NCI-H187 (cell line): ENCODE measurements around the gene CABP7.
A peak's percentile ranks its signal among the peaks of the same experiment; 100 is the strongest.
"Not testable (repeated sequence)": the region's sequence is repeated elsewhere in the genome, so short reads cannot be mapped to it uniquely, and the experiment has no call there.

Experiments used
- DNase-seq, 2 experiments: peaks; one replicate each; lab custom pipeline; 2025; lab: John Stamatoyannopoulos, UW

The CABP7 gene

DNA sequence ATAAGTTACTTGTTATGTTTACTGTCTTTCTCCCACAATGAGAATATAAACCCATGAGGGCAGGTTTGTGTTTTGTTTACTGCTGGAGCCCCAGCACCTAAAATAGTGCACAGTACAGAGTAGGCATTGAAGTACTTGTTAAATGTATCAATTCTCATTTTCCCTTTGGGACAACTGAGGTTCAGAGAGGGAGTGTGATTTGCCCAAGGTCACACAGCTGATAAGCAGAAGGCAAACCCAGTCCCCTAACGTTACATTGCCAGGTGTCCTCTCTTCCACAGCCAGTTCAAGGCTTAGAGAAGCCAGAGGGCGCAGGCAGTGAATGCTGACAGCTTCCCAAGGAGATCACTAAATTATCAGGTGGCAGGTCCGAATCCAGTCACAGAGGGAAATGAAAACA is 30.2 kb downstream of the CABP7 start:
- DNase-seq: no peak

DNA sequence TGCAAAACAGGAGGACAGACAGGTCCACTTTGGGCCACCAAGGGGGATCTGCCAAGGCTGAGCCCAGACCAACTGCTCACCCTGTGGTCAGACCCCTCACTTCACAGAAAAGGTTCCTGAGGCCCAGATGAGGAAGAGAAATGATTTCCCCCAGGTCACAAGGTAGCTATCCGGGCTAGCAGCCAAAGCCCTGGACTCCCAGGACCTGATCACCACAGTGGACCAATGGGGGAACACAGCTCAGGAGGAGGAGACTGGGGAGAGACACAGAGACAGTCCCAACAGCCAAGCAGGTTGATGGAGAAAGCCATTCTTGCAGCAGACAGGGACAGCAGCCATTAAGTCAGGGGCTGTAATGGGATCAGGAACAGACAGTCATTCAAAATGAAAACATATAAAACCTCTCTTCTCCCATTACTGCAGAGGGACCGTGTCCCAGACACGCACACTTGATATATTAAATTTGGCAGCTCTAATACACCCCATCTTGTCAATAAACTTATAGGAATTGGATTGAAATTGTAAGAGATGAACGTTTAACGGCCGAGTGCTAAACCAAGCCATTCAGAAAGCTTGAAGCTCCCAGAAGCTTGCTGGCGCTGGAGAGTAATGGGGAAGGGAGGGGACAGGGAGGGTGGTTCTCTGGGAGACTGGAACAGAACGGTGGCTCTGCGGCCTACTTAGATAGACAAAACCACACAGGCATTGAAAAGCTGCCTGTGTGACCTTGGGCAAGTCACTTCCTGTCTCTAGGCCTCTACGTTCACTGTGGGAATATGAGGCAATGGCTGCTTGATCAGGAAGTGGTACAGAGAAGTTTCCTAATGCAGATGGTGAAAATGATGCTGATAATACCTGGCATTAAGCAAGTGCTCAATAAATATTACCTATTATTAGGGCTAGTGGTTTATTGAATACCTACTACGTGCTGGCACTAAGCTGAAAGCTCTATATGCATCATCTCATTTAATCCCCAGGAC is 31.0 kb downstream of the CABP7 start:
- DNase-seq: no peak

DNA sequence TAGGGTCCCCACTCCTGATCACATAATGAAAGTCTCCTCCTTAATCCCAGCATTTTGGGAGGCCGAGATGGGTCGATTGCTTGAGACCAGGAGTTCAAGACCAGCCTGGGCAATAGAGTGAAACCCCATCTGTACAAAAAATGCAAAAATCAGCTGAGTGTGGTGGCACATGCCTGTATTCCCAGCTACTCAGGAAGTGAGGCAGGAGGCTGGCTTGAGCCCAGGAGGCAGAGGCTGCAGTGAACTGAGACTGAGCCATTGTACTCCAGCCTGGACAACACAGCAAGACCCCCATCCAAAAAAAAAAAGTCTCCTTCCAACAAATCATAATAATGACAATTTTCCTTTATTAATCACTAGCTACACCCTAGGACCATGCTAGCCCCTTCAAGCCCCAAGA is 31.9 kb downstream of the CABP7 start:
- DNase-seq: no peak

DNA sequence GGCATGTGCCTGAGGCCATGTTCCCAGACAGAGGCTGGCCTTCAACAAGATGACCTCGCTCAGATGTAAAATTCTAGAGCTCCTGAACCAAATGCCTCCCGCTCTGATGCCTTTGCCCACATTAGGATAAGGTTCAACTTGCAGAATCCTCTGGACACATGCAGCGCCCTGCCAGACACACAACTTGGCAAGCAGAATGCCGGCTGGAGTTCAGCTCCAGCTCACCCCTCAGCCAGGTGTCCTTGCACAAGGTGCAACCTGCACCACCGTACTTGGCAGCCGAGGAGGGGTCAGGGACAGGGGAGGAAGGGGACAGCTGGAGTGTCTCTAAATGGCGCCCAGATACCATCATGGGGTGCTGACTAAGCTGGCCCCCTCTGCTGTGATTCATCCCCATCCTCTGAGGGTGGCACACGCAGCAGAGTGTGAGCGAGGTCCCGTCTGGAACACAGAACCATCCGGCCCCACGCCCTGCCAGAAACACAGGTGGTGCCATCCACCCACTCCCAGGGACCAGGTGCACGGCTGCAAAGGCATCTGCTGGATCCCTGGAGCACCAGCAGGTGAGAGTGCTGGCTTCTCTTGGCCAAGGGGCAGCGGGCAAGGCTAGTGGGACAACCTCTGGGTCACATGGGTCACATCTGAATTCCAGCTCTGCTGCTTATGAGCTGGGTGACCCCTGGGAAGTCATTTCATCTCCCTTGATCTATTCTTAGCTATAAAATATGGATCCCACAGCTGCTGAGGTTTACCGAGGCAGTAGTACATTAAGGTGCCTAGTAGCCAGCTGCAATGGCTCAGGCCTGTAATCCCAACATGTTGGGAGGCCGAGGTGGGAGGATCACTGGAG is 34.2 kb downstream of the CABP7 start:
- no peak for DNase-seq

DNA sequence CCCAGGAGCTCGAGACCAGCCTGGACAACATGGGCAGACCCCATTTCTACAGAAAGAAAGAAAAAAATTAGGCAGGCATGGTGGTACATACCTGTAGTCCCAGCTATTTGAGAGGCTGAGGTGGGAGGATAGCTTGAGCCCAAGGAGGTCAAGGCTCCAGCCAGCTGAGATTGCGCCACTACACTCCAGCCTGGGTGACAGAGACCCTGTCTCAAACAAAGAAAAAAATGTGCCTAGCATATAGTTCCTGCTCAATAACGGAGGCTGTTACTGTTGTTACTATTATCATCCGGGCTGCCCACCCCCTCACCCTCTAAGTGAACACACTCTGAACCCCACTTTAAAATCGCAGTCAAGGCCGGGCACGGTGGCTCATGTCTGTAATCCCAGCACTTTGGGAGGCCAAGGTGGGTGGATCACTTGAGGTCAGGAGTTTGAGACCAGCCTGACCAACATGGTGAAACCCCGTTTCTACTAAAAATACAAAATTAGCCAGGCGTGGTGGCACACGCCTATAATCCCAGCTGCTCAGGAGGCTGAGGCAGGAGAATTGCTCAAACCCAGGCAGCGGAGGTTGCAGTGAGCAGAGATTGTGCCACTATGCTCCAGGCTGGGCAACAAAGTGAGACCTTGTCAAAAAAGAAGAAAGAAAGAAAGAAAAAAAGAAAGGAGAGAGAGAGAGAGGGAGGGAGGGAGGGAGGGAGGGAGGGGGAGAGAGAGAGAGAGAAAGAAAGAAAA is 35.0 kb downstream of the CABP7 start:
- not testable (repeated sequence) for DNase-seq

DNA sequence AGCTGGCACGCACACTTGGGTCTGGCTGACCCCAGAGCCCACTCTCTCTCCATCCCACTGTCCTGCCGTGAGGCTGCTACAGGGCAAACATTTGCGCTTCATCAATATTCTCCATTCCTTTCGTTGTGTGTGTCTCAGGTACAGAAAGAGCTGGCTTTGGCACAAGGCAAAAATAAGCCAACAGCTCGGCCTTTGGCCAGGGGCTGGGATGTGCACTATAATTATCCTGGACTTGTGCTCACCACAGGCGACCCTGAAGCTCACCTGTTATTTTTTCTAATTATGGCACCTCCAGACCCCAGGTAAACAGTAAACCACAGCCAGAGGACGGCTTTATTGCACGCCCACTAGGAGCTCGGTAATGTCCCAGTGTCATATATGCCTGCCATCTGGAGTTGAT is 36.1 kb downstream of the CABP7 start:
- no peak for DNase-seq

DNA sequence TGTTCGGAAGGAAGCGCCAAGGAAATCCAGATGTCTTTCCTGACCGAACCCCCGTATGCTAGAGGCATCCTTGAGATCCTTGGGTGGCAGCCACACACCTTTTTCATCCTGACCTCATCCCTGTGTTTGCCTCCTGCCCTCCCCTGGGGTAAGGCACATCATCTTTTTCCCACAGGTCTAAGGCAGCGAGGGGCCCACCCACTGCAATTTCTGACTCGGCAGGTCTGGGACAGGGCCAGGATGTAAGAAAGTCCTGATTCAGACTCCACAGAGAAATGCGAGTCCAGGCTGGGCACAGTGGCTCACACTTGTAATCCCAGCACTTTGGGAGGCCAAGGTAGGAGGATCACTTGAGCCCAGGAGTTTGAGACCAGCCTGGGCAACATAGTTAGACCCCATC is 36.5 kb downstream of the CABP7 start:
- DNase-seq: no peak

DNA sequence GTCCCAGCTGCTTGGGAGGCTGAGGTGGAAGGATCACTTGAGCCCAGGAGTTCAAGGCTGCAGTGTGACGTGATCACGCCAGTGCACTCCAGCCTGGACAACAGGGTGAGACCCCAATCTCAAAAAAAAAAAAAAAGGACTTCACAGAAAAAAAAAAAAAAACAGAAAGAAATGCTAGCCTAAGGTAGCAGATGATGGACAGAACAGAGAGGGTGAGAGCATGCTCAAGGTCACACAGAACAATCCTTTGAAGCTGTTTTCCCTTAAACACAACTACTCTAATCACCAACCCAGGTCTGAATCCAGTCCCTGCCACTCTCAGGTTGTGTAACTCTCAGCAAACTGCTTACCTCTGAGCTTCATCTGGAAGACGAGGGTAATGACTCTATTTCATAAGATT is 37.3 kb downstream of the CABP7 start:
- DNase-seq: no peak

DNA sequence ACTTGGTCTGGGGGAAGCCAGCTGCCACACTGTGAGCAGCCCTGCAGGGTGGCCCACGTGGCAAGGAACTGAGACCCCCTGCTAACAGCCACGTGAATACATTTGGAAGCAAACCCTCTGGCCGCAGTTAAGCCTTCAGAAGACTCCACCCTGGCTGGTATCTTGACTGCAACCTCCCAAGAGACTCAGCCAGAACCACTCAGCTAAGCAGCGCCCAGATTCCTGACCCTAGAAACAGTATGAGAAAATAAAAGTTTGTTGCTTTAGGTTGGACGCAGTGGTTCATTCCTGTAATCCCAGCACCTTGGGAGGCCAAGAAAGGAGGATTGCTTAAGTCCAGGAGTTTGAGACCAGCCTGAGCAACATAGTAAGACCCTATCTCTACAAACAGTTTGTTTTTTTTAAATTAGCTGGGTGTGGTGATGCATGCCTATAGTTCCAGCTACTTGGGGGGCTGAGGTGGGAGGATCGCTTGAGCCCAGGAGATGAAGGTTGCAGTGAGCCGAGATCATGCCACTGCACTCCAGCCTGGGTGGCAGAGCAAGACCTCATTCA is 38.3 kb downstream of the CABP7 start:
- no peak for DNase-seq

DNA sequence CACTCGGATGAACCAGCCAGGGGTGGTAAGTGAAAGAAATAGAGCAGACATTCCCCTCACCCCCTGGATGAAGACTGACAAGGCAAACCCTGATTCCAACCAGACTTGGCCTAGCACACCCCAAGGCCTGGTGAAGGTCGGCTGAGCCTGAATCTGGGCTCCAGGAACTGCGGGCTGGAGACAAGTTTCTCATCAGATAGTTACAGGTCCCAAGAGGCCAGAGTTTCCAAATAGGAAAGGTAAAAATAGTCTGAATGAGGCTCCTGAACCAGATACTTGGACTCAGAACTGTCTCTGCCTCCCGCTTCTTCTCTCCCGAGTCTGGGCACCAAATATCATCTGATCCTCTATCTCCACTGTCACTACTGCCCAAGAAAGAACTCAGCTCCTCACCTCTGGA is 39.2 kb downstream of the CABP7 start:
- DNase-seq: no peak

DNA sequence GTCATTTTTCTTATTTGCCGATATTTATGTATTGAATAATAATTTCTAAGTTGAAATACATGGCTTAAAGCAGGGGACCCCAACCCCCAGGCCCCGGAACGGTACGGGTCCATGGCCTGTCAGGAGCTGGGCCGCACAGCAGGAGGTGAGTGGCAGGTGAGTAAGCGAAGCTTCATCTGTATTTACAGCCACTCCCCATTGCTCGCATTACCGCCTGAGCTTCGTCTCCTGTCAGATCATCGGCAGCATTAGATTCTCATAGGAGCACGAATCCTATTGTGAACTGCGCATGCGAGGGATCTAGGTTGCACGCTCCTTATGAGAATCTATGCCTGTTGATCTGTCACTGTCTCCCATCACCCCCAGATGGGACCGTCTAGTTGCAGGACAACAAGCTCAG is 42.5 kb downstream of the CABP7 start:
- DNase-seq: no peak

DNA sequence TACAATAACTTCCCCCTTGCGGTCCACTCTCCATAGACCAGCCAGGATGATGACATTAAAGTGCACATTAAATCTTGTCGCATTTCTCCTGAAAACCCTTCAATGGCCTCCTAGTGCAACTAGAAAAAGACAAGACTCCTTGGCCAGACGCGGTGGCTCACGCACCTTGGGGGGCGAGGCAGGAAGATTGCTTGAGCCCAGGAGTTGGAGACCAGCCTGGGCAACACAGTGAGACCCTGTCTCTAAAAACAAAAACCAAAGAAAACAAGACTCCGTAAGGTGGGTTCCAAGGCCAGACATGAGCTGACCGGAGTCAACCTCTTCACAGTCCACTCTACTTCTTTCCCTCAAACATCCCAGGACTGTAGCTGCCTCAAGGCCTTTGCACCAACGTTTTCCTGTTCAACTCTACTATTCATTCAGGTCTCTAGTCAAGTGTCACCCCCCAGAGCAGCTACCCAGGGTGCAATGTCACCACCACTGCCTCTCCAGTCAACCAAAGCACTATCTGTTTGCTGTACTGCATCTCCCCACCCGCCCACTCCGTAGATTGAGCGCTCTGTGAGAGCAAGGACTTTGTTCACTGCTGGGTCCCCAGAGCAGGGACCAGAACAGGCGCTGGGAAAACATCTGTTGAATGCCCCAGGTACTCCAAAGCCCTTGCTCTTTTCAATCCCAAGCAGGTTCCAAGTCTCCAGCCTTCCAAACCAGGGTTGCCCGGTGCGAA is 46.3 kb downstream of the CABP7 start:
- DNase-seq: no peak

DNA sequence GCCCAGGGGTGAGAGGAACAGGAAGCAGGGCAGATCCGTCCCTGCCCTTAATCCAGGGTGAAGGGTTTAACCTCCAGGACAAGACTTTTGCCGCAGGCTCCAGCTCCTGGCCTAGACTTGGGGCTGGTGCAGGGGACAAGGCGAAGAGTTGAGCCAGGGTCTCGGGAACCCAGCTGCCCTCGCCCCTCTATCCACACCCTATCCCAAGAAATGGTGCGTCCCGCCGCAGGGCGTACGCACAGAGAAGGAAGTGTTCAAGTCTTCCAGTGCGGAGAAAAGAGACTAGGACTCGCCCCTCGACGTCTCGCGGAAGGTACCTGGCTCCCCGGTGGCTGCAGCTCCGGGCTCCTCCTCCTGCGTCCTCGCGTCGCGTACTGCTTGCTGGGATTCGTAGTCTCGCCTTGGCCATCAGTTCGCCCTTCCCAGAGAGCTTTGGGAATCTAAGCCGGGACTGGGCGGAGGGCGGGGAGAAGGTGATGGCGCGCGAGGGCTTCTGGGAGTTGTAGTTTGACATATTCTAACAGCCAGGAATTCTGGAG is 46.9 kb downstream of the CABP7 start, which contains the start of gene ZMAT5:
Gene ZMAT5 (minus strand): TSS at position 376 of the 539 bp plus-strand sequence. CDS start 18,463 bp downstream, outside the sequence.
- DNase-seq: peak in 1 of 2 experiments; percentile 66

DNA sequence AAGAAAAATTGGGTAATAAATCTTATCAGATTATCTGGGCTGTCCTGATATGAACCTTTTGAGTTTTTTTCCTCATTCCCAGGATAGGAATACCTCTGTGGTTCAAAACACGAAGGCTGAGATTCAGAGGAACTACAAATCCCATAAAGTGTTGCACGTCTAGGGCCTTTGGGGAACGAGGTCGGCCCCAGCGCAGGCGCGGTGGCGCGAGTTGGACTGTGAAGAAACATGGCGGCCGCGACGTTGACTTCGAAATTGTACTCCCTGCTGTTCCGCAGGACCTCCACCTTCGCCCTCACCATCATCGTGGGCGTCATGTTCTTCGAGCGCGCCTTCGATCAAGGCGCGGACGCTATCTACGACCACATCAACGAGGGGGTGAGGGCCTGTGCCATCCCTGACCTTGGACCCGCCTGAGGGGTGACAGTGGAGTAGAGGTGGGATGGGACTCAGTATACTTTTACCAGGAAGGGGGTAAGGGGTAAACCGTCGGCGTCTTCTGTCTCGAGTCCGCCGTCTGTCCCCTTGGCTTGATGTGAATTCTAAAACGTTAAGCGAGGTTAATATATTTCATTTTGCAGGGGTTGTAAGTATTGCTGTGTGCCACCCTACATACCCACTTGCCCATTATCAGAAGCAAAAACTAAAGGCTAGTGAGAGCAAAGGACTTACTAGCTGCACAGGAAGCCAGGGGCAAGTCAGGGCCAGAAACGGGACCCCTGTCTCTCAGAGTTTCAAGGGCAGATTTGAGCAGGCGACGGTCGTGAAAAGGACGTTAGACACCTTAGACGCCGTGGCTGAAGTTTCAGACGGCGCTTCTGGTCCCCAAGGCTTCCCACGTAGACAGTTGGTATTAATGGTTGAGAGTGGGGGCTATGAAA is 47.6 kb downstream of the CABP7 start, which contains the start of gene UQCR10:
Gene UQCR10 (plus strand): TSS at position 199 of the 881 bp plus-strand sequence. CDS start 30 bp downstream, at position 229.
- DNase-seq: peak; percentile 57 to 78

DNA sequence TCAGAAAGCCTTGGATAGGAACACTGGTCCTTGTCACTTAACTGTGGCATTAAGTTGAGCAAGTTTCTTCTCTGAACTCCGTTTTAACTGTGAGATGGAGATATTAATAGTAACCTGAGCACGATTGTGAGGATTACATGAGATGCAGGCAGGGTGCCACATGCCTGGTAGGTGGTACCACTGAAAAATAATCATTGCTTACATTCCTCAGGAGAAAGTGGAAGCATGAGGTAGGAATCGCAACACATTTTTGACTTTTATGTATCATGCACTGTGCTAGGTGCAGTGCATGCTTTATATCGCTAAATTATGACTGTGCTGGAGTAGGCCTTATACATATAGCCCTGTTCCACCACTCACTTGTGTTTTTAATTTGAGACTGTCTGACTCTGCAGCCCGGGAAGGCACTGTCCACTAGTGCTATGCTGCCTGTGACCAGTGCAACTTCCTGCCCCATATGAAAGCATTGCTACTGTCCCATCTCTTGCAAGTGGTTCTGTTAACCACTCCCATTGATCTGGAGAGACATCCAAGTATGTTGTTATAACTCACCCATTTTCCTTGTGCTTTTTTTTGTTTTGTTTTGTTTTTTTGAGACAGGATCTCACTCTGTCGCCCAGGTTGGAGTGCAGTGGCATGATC is 48.4 kb downstream of the CABP7 start:
- DNase-seq: no peak

DNA sequence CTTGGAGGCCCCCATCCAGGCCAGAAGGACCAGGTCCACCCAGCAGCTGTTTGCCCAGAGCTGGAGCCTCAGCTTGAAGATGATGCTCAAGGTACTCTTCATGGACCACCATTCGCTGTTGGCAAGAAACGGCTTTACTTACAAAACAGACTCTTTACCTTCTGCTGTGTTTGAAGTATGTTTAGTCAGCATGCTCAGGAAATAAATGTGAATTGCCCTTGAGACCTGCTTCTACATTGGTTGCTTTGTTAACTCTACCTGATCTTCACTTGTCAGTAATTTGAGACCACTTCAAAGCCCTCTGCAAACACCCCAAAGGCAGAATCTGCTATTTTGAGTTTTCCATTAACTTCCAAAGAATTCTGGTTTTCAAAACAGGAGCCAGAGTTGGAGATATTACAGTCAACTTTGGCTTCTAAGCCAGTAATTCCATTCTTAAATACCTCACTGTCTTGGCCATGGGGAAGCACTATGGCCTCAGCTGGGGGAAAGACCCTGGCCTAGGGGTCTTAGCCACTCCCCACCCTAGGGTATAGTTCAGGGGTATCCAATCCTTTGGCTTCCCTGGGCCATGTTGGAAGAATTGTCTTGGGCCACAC is 50.0 kb downstream of the CABP7 start:
- no peak for DNase-seq

DNA sequence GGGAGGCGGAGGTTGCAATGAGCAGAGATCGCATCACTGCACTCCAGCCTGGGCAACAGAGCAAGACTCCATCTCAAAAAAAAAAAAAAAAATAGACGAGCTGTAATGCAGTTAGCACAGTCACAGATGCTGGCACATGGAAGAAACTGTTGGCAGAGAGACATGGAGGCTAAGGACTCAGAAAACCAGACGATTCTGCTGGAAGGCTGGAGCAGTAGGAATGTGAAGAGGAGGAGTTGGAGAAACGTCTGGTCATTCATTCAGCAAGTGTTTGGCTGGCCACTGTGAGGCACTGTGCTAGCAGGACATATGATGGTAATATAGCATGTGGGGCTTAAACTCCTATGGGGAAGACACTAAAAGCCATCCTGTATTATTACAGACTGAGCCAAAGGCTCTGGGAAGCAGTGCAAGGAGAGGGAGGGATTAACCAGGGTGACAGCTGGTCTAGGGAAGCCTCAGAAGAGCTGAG is 52.4 kb downstream of the CABP7 start:
- no peak for DNase-seq

DNA sequence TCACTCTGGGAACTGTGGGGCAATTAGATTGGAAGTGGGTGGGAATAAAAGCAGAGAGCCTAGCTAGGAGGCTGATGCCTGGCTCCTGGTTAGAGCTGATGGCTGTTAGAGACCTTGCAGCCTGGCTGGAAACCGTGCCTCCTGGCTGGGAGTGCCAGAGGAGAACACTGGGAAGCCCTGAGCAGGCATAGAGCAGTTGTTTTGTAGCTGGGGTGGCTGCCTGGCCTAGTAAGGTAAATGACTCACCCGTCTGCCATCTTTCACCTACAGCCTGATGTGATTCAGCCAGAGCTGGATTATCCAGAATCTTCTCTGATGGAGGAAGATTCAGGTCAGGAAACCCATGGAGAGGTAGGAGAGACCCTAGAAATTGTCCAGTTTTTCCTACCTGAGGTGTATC is 53.4 kb downstream of the CABP7 start:
- DNase-seq: no peak

DNA sequence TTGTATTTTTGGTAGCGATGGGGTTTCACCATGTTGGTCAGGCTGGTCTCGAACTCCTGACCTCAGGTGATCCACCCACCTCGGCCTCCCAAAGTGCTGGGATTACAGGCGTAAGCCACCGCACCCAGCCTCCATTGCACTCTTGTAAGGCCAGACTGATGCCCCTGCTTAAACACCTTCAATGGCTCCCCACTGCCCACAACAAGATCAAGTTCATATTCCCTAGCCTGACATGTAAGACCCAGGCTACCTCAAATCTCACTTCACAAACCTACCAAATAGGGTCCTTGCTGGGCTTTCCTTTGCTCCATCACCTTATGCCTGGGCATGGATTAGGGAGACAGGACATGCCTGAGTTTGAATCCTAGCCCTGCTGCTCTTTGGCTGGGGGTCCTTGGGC is 60.4 kb downstream of the CABP7 start:
- DNase-seq: no peak
